C4-2B (cell line): ENCODE results near the gene HECA.

Source experiments
- CTCF ChIP-seq: fragments of 450-650 bp; conservative IDR thresholded peaks from 2 replicates; pipeline ENCODE4 v1.5.1; 2017; ENCODE audit warnings: mild to moderate bottlenecking
- ZFX ChIP-seq: fragments of 450-650 bp; IDR thresholded peaks from 2 replicates; pipeline ENCODE4 v1.6.1; 2017

GRCh38 chr6:139186242-139186641, 51.4 kb downstream of the HECA start:
- TF ChIP-seq CTCF: no peak
- no peak for TF ChIP-seq ZFX
